Liver (tissue), 9 donors: Measurements from ENCODE around the gene ENPP7. TPM values are rescaled to one million over a fixed set of nuclear protein-coding genes. Genes with fewer than 3 reads are reported as not detected.

Experiments used
- DNase-seq: peaks from one replicate; pipeline ENCODE4 v3.0.0-alpha.2; 2017; ENCODE audit warnings: low spot score
- H3K27ac ChIP-seq, 2 donors: one replicate each; pipeline ENCODE4 v1.7.0; 2013; ENCODE audit warnings: inconsistent platforms in 2 of 2, low read length in 2 of 2, control low read depth in 1 of 2, low read depth in 1 of 2, mild to moderate bottlenecking in 1 of 2
- H3K27me3 ChIP-seq, 4 donors: one replicate each; pipeline versions ENCODE4 v1.6.1 to v1.7.0; 2013; ENCODE audit warnings: low read length in 3 of 4, inconsistent platforms in 1 of 4, mild to moderate bottlenecking in 1 of 4, moderate library complexity in 1 of 4; ENCODE audit not compliant: control insufficient read depth in 4 of 4, insufficient read depth in 4 of 4
- H3K36me3 ChIP-seq, 4 donors: one replicate each; pipeline versions ENCODE4 v1.6.1 to v1.7.0; 2013; ENCODE audit warnings: low read length in 3 of 4, mild to moderate bottlenecking in 3 of 4, low read depth in 1 of 4, moderate library complexity in 1 of 4; ENCODE audit not compliant: control insufficient read depth in 4 of 4, insufficient read depth in 3 of 4
- H3K4me1 ChIP-seq, 4 donors: one replicate each; pipeline versions ENCODE4 v1.6.1 to v1.7.0; 2013; ENCODE audit warnings: low read length in 3 of 4, mild to moderate bottlenecking in 3 of 4, moderate library complexity in 1 of 4; ENCODE audit not compliant: control insufficient read depth in 4 of 4, insufficient read depth in 4 of 4
- H3K4me3 ChIP-seq, 3 donors: one replicate each; pipeline versions ENCODE4 v1.6.1 to v1.7.0; 2013; ENCODE audit warnings: low read length in 3 of 3, control low read depth in 1 of 3, low read depth in 1 of 3, mild to moderate bottlenecking in 1 of 3
- H3K9ac ChIP-seq, 2 donors: one replicate each; pipeline ENCODE4 v1.7.0; 2013; ENCODE audit warnings: low read length in 2 of 2, mild to moderate bottlenecking in 2 of 2, moderate library complexity in 2 of 2, control low read depth in 1 of 2, low read depth in 1 of 2
- H3K9me3 ChIP-seq, 4 donors: one replicate each; pipeline versions ENCODE4 v1.6.1 to v1.7.0; 2013; ENCODE audit warnings: low read length in 3 of 4; ENCODE audit not compliant: control insufficient read depth in 4 of 4
- FOXA1 ChIP-seq: IDR thresholded peaks from 2 replicates; pipeline ENCODE4 v1.6.1; 2016; ENCODE audit warnings: antibody characterized with exemption
- MAX ChIP-seq: IDR thresholded peaks from 2 replicates; pipeline ENCODE4 v1.6.1; 2016; ENCODE audit warnings: antibody characterized with exemption
- NR2F2 ChIP-seq: IDR thresholded peaks from 2 replicates; pipeline ENCODE4 v1.6.1; 2016; ENCODE audit warnings: antibody characterized with exemption
- RAD21 ChIP-seq, 2 donors: IDR thresholded peaks; 2 replicates each; pipeline ENCODE4 v1.6.1; 2016; ENCODE audit warnings: antibody characterized with exemption in 2 of 2, mild to moderate bottlenecking in 2 of 2
- REST ChIP-seq: IDR thresholded peaks from 2 replicates; pipeline ENCODE4 v1.6.1; 2016; ENCODE audit warnings: antibody characterized with exemption, mild to moderate bottlenecking
- RXRA ChIP-seq, 2 donors: IDR thresholded peaks; 2 replicates each; pipeline ENCODE4 v1.6.1; 2017 to 2018; ENCODE audit warnings: antibody characterized with exemption in 2 of 2, mild to moderate bottlenecking in 1 of 2
- TAF1 ChIP-seq: conservative IDR thresholded peaks from 2 replicates; pipeline ENCODE4 v1.6.1; 2016; ENCODE audit warnings: antibody characterized with exemption, mild to moderate bottlenecking
- YY1 ChIP-seq: IDR thresholded peaks from 2 replicates; pipeline ENCODE4 v1.6.1; 2016; ENCODE audit warnings: antibody characterized with exemption, mild to moderate bottlenecking
- ZBTB33 ChIP-seq: IDR thresholded peaks from 2 replicates; pipeline ENCODE4 v1.6.1; 2016; ENCODE audit warnings: antibody characterized with exemption
- WGBS: extraction: QIAGEN DNeasy Blood & Tissue Kit; methylation state at CpG from one replicate; pipeline ENCODE4 v1.1.7; 2013; 5-methylcytosine and 5-hydroxymethylcytosine counted together
- polyA plus RNA-seq, 2 donors: library from polyadenylated mRNA; stranded (reverse) in 1 of 2; unstranded in 1 of 2; fragments of 200-250 nt in 1 of 2; fragments of >200 nt in 1 of 2; fragmentation: Nextera tagmentation in 1 of 2; extraction: Ambion mirVana in 1 of 2; gene quantifications; one replicate each; pipeline versions ENCODE4 v1.2.1 to v1.2.3, GENCODE V29; 2013 to 2015
- total RNA-seq, 2 donors: library from RNA; depleted of rRNA; stranded (reverse); fragments of >200 nt; gene quantifications; one replicate each; pipeline ENCODE4 v1.2.3, GENCODE V29; 2014
- donor health status: healthy.
- donor health status: healthy.
- donor health status: healthy.
- donor health status: healthy.
- donor health status: healthy.

Gene ENPP7
- total and polyA plus RNA-seq, 4 donors: 1.7 to 12.0 (median 3.9) TPM

- TF ChIP-seq REST (no peak), YY1 (no peak), RXRA (IDR thresholded peaks at IDR 0.05) (no peak), FOXA1 (no peak), ZBTB33 (no peak), NR2F2 (no peak), TAF1 (no peak)
- Histone ChIP-seq H3K4me3 (no peak overlapping the region), H3K4me1 (no peaks in the 10 kb centered on the region), H3K27ac (no peak overlapping the region), H3K27me3 (peaks cover 0 to 3% (median 1%) of the 10 kb centered on the region in 4 donors), H3K9ac (no peak overlapping the region), H3K9me3 (no peaks in the 10 kb centered on the region), H3K36me3 (no peaks in the 10 kb centered on the region)
- 63% methylated on average over 9 of the region's 9 CpGs for WGBS
- no peak for DNase-seq
Observed at GRCh38 chr17:79685121-79685520, 45.6 kb upstream of the ENPP7 start.

- Histone ChIP-seq H3K27ac (no peak overlapping the region), H3K36me3 (no peaks in the 10 kb centered on the region), H3K27me3 (peaks cover 0 to 5% (median 1%) of the 10 kb centered on the region in 4 donors), H3K4me1 (no peaks in the 10 kb centered on the region), H3K9ac (no peak overlapping the region), H3K9me3 (no peaks in the 10 kb centered on the region), H3K4me3 (no peak overlapping the region)
- DNase-seq: no peak
- TF ChIP-seq TAF1 (no peak), YY1 (no peak), MAX (no peak)
- WGBS: 79% methylated on average over 17 of the region's 17 CpGs
Observed at GRCh38 chr17:79686476-79686875, 44.3 kb upstream of the ENPP7 start.

- H3K4me3 ChIP-seq: no peak overlapping the region
- TF ChIP-seq RAD21 (IDR thresholded peaks at IDR 0.05) (no peak), FOXA1 (no peak)
- H3K4me1 ChIP-seq: no peaks in the 10 kb centered on the region
- H3K9me3 ChIP-seq: no peaks in the 10 kb centered on the region
- no peaks in the 10 kb centered on the region for H3K36me3 ChIP-seq
- WGBS: 58% methylated on average over 10 of the region's 10 CpGs
- no peak overlapping the region for H3K9ac ChIP-seq
- no peak overlapping the region for H3K27ac ChIP-seq
- peaks cover 0 to 3% (median 1%) of the 10 kb centered on the region in 4 donors for H3K27me3 ChIP-seq
- DNase-seq: no peak
Observed at GRCh38 chr17:79690466-79690865, 40.3 kb upstream of the ENPP7 start.
